Fibroblast of skin of back (primary cell): ENCODE data around the gene UNC5C.

Experiments used
- DNase-seq: peaks from one replicate; pipeline ENCODE4 v3.0.0-alpha.2; 2013

The UNC5C gene

GRCh38 chr4:95263391-95263790 is 285.4 kb downstream of the UNC5C start:
- no peak for DNase-seq

DNA sequence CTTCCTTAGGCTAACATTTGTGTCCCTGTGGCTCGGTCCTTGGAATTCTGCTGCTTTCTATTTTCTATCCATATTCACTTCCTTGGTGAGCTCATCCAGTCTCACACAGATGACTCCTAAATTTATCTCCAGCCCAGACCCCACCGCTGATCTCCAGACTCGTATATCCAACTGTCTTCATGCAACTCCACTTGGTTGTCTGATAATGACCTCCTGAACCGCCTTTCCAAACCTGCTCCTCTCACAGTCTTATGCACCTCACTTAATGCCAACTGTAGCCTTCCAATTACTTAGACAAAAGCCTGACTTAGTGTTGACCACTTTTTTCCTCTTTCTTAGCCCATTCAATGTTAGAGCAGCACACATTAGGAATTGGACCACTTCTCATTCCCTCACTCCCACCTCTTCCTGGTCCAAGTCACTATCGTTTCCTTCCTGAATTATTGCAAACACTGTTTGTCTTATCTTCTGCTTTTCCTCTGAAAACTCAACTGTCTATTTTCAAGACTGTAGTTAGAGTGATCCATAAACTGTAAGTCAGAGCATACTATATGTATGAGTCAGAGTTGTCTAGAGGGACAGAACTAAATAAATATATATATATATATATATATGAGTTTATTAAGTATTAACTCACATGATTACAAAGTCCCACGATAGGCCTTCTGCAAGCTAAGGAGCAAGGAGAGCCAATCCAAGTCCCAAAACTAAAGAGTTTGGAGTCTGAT is 292.5 kb downstream of the UNC5C start:
- DNase-seq = peak; percentile 47

- DNase-seq = peak; percentile 75
Measured at GRCh38 chr4:95255396-95256107, 293.2 kb downstream of the UNC5C start.

GRCh38 chr4:95251568-95251967 is 297.2 kb downstream of the UNC5C start:
- no peak for DNase-seq

DNA sequence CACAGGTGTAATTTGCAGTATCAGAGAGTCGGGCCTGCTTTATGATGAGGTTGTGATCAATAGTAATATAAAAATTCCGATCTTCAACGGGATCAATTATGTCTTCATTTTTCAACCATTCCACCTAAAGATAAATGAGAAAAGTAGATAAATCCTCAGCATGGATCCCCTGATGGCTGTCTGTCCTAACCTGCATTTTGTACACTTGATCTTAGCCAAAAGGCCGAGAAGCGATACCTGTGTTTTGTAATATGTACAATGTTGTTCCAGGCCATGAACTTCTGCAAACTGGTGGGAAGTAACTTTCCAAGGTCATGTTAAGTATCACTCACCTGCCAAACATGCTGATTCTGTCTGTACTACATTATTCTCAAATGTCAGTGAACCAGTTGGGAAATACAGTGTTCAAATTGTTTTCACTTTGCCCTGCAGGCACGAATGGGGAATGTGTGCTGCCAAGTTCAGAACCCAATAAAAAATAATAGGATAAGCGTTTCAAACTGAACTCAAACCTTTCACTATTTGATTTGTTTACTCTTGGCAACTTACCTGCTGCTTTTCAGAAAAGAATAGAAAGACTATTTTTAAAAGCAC is 298.1 kb downstream of the UNC5C start:
- DNase-seq = no peak

DNA sequence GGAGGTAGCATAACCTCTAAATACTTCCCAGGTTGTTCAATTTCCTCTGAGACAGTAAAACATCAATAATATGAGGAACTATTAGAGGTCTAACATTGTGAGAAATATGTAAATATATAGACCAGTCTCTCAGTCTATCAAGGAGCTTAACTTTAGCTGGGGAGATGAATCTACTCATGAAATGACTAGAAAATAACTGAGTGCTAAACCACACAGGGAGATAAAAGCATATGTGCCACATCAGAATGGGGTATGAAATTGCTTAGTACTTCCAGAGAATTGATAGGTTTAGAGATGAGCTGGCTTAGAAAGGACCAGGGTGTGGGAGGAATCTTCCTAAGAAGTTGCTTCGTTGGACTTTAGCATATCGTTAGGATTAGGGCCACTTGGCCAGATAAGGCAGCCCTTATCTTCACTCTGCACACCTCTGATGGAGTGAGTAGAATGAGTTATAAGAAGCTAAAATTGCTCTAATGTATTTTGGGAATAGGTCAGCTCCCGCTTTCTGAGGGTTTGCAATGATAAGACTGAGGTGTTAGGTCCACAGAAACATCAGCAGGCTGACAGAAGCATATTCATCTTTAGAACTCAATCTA is 299.2 kb downstream of the UNC5C start:
- no peak for DNase-seq

GRCh38 chr4:95248720-95249425 is 299.9 kb downstream of the UNC5C start:
- DNase-seq = no peak

- DNase-seq = no peak
Measured at GRCh38 chr4:95243892-95244291, 304.9 kb downstream of the UNC5C start.

DNA sequence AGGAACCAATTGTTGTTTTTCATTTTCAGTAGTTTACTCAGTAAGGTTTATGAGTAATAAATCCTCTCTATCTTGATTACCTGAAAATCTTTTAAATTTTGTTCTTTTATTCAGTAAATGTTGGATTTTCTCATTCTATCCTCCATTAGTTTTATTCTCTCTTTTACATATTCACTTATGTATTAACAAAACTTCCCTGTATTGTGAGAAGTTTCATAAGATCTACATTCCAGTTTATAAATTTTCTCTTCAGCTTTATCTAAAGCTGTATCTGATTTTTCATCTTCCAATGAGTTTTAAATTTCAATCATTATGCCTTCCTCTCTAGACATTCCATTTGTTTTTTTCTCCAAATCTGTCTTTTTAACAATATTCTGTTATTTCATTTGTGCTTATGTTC is 310.2 kb downstream of the UNC5C start:
- DNase-seq = no peak

- DNase-seq = no peak
Measured at GRCh38 chr4:95232358-95233156, 316.2 kb downstream of the UNC5C start.

DNA sequence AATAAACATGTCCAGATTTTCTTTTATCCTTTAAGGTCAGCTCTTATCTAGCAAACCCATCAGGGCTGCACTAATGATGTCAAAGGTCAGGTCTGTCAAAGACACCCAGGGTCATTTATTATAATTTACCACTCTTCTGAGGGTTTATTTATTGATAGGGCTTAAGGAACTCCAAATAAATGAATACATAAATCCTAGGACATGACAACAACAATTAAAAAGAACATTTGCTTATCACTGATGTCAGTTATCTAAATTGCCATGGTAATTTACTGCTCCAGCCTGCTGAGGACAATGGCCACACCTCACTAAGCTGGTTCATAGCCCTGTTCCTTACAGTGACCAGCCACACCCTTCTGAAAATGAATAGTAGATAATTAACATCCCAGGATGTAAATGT is 317.1 kb downstream of the UNC5C start:
- DNase-seq = no peak

- DNase-seq = no peak
Measured at GRCh38 chr4:95225849-95226248, 322.9 kb downstream of the UNC5C start.

DNA sequence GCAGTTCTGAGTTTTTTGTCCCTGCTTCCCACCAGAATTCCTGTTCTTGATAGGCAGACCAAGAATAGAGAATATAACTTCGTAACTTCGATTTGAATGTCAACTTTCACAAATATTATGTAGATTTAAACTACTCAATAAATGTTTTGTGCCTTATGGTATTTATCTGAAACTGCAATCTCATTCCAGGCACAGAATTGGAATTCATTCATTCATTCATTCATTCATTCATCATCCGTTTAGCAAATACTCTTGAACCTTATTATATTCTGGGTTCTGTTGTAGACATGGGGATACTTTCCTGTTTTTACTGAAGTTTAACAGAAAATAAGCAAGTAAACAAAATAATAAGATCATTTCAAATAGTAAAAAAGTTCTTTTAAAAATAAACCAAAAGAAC is 324.4 kb downstream of the UNC5C start:
- no peak for DNase-seq

- DNase-seq = no peak
Measured at GRCh38 chr4:95220205-95221175, 328.3 kb downstream of the UNC5C start.

- DNase-seq = peak; percentile 5
Measured at GRCh38 chr4:95219109-95219508, 329.7 kb downstream of the UNC5C start.

GRCh38 chr4:95217197-95217596 is 331.6 kb downstream of the UNC5C start:
- no peak for DNase-seq

- DNase-seq = no peak
Measured at GRCh38 chr4:95216636-95217035, 332.1 kb downstream of the UNC5C start.

- DNase-seq = peak; percentile 32
Measured at GRCh38 chr4:95215991-95216605, 332.7 kb downstream of the UNC5C start.

DNA sequence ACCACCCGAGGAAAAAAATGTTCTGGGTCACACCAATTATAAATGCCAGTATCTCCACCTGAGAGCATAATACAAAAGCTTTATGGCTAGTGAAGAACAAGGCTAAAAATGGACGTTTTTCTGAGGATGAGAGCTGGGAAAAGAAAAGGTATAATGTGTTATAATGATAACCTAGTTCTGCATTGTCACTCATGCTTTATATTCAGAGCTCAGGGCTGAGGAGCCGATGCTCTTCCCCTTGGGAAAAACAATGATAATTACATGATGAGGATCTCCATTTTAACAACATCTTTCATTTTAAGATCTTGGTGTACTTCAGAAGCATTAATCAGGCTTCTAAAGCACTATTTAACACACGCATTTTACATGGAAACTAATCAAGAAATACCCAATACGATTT is 333.7 kb downstream of the UNC5C start:
- no peak for DNase-seq

DNA sequence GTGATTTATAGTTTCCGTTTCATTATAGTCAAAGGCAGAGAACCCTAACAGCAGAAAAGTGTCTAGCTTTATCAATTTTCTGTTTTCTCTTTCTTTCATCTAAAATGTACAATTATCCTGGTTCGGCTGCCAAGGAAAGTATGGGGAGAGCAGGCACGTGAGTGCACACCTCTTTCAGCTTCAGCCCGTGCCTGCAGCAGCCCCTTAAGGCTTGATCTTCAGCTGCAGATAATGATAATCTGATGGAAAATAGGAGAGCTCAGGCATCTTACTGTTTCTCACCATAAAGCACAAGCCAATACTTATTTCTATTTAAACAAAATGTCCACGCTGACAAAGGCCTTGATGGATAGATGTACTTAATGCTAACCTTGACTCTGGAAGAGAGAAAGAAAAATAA is 334.4 kb downstream of the UNC5C start:
- DNase-seq = no peak
